Measurements from ENCODE around the gene IRS1.

The IRS1 gene

GRCh38 chr2:226683196-226683595 is 116.4 kb downstream of the IRS1 start:
- no peak for DNase-seq
